ENCODE data around the gene CYP3A4. TPM values are rescaled to one million over a fixed set of nuclear protein-coding genes. Genes with fewer than 3 reads are reported as not detected.

The CYP3A4 gene
- total and polyA plus RNA-seq, 2 of the 8 experiments (the other 6 are each of a cell fraction or from before 2014, with no cell fraction given): not detected

DNA sequence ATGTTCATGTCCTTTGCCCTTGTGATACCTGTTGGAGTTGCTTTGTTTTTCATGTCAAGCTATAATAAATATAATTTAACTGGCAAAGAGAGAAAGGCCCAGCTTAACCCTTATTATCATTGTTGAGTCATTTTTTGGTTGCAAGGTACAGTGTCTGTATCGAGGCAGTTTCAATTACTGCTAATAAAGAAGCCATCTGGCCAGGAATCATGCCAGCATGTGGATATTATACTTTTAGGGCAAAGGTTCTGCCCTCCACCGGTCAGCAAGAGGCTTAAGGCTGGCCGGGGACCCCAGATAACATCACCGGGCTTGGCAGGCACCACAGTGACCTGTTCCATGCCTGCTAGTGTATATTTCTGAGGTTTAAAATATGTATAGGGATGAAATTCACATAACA is 9.0 kb upstream of the CYP3A4 start:
- Histone ChIP-seq H4K20me1 (replicated peaks in 1 of 2; ENCODE audit: control insufficient read depth in 1 of 2, insufficient read depth in 2 of 2, low read length in 2 of 2) (no peaks in the 10 kb centered on the region), H3K56ac (replicated peaks; ENCODE audit: insufficient read length, low read depth, low read length) (no peak overlapping the region), H2BK15ac (ENCODE audit: low read length) (no peak overlapping the region), H3K4ac (replicated peaks; ENCODE audit: insufficient read length, low read depth, low read length) (no peak overlapping the region), H2AFZ (ENCODE audit: low read length) (no peak overlapping the region), H3K9me3 (ENCODE audit: insufficient read depth in 2 of 2, low read depth in 1 of 2, low read length in 1 of 2) (no peaks in the 10 kb centered on the region), H2BK12ac (ENCODE audit: low read depth, low read length) (no peak overlapping the region), H3K14ac (ENCODE audit: insufficient read length) (no peak overlapping the region), H3K79me1 (ENCODE audit: low read depth, low read length) (no peaks in the 10 kb centered on the region), H2BK5ac (ENCODE audit: low read depth, low read length) (no peak overlapping the region), H2BK20ac (ENCODE audit: low read length) (no peak overlapping the region), H3K4me2 (ENCODE audit: insufficient read depth in 1 of 2, low read depth in 2 of 2, low read length in 2 of 2) (no peak overlapping the region), H2BK120ac (replicated peaks; ENCODE audit: low read depth, low read length) (no peak overlapping the region), H4K8ac (ENCODE audit: extremely low read depth, insufficient read depth, low read length) (no peak overlapping the region), H3K27ac (ENCODE audit: low read depth, low read length) (no peak overlapping the region), H3K36me3 (ENCODE audit: control insufficient read depth in 2 of 4, insufficient read depth in 4 of 4, low read length in 3 of 4) (no peaks in the 10 kb centered on the region), H4K5ac (ENCODE audit: insufficient read length, low read depth, low read length) (no peak overlapping the region), H3K23me2 (ENCODE audit: low read depth, low read length) (no peaks in the 10 kb centered on the region), H3K27me3 (replicated peaks in 1 of 4; ENCODE audit: control insufficient read depth in 3 of 4, extremely low read depth in 1 of 4, insufficient read depth in 3 of 4, low read length in 3 of 4) (no peaks in the 10 kb centered on the region), H3K4me3 (ENCODE audit: extremely low read depth in 1 of 4, insufficient read depth in 2 of 4, low read depth in 3 of 4, low read length in 4 of 4) (no peak overlapping the region), H3K18ac (ENCODE audit: extremely low read depth, low read length) (no peak overlapping the region), H3K79me2 (ENCODE audit: control insufficient read depth in 1 of 2, insufficient read depth in 2 of 2, low read length in 2 of 2) (no peaks in the 10 kb centered on the region), H2AK5ac (ENCODE audit: low read depth, low read length) (no peak overlapping the region), H3K4me1 (replicated peaks in 1 of 4; ENCODE audit: control insufficient read depth in 3 of 4, insufficient read depth in 4 of 4, low read length in 3 of 4) (no peaks in the 10 kb centered on the region), H3K23ac (ENCODE audit: insufficient read length) (no peak overlapping the region), H3K9ac (replicated peaks in 1 of 4; ENCODE audit: extremely low read depth in 1 of 4, low read depth in 3 of 4, low read length in 3 of 4) (no peak overlapping the region), H4K91ac (replicated peaks; ENCODE audit: insufficient read length, low read length) (no peak overlapping the region)
- POLR2A ChIA-PET (ENCODE audit: partially characterized antibody): no interaction called here
- 87% methylated on average over 4 of the region's 4 CpGs; no CpG with 5 or more reads in 1 of the 2 experiments for WGBS, 2 experiments (ENCODE audit: extremely low coverage in 1 of 2, insufficient coverage in 1 of 2, insufficient read length in 1 of 2, insufficient replicate concordance in 2 of 2, low coverage in 1 of 2, low lambda C conversion rate in 2 of 2, missing lambda C conversion rate in 1 of 2)
- TF ChIP-seq SP2 (IDR thresholded peaks at IDR 0.05; ENCODE audit: low read length): no peak
- FAIRE-seq (no peak), DNase-seq (ENCODE audit: low read depth in 1 of 2, low spot score in 2 of 2) (no peak)
- CTCF ChIA-PET (ENCODE audit: partially characterized antibody): interaction anchor here (1.0 kb wide), 1 partner anchor 19 kb away, joined by 3 read pairs; no protein-coding TSS in a partner anchor
